Central memory CD4-positive, alpha-beta T cell (primary cell): ENCODE results near the gene PRIM2.
"Not testable (repeated sequence)": the region's sequence is repeated elsewhere in the genome, so short reads cannot be mapped to it uniquely, and the experiment has no call there.

Experiments used
- DNase-seq: peaks from one replicate; pipeline ENCODE4 v3.0.0; 2022

Gene PRIM2

DNA sequence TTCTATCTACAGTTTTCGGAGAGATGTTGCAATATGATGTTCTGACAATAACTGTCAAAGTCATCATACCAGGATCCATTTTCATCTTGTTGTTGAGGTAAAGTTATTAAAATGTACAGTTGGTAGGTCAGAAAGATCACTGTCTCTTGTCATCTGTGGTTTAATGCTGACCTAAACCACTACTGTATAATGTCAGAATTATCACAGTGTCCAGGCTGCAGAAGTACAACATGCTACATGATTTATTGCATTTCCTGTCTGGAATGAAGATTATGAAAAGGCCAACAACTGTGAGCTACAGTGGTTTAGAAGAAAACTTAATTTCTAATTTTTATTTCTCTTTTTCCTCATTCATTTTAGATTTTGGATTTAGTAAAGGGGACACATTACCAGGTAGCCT is 314.3 kb downstream of the PRIM2 start:
- not testable (repeated sequence) for DNase-seq

DNA sequence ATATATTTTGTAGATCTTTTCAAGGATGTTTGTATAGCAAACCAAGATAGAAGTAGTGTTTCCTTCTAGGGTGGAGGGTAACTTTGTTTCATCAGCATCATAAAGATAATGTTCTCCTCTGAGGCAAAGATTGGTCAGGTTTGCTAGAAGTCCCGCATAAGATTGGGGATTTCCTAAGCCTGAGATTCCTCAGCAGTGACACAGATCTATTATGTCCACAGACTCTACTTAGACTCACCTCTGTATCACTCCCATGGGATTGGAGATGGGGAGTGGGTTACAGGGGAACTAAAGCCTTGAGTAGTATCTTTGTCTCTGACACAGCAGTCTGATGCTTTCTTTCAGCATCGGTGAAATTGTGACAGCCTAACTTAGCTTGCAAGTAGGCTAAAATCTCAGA is 341.1 kb downstream of the PRIM2 start:
- not testable (repeated sequence) for DNase-seq

DNA sequence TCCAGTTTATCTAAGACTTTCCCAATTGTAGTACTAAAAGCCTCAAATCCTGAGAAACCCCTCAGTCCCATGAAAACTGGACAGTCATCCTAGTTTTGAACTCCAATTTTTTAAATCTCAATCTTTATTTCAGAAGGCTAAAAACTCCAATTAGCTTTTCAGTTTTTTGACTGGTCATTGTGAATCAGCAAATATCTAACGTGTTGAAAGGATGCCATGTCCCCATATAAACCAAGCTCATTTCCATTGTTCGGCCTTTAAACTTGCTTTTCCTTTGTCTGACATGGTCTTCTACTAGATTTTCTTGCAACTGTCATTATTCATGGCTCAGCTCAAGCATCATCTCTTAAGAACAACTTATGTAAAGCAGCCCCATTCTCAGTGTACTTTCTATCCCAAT is 342.4 kb downstream of the PRIM2 start:
- not testable (repeated sequence) for DNase-seq

GRCh38 chr6:57660940-57661339 is 343.5 kb downstream of the PRIM2 start:
- DNase-seq = not testable (repeated sequence)

GRCh38 chr6:57668108-57668507 is 350.7 kb downstream of the PRIM2 start:
- not testable (repeated sequence) for DNase-seq

DNA sequence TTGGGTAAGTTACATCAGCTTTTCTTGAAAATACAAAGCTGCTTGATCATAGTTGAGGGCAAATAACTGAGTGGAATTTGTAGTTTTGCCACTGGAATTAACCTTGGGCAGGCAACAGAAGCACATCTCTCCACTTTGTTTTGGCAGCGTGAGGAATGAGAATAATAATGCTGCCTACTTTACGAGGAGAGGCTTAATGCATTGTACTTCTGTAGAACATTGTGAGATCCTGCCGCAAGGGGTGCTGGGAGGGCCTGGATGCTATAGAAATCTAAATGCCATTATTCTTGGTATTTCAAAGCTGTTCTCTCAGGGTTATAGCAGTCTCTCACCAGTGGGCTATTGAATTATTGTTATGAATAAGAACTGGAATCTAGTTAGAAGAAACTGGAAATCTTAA is 353.8 kb downstream of the PRIM2 start:
- not testable (repeated sequence) for DNase-seq

DNA sequence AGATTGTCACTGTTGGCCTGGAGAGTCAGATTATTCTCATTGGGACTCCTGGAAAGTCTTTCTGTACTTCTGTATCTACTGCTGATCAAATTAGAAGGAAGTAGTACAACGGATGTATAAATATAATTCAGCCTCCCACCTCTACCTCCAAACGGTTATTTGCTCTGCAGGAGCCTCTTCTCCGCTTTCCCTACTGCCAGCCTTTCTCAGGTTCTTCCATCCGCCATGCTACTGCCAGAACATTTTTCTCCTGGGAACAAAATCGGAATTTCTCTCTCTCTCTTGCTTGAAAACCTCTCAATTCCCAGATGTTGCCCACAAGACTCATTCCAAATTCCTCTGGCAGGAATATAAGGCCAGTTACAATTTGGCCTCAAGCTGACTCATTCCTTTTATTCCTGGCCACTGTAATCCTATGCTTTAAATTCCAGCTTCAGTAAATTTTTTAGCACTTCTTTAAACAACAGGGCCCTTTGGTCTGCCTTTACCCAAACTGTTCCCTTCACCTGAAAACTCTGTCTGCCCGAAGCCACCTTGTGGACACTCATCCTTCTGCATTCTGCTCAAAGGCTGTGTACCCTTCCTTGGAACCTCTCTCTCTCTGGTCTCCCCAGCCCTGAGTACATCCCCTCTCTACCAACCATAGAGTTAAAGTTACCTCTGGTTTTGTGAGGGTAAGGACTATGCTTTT is 354.7 kb downstream of the PRIM2 start:
- not testable (repeated sequence) for DNase-seq

GRCh38 chr6:57673281-57673680 is 355.9 kb downstream of the PRIM2 start:
- DNase-seq = not testable (repeated sequence)

- DNase-seq = not testable (repeated sequence)
These were observed 358.0 kb downstream of the PRIM2 start for GRCh38 chr6:57675386-57675785.

DNA sequence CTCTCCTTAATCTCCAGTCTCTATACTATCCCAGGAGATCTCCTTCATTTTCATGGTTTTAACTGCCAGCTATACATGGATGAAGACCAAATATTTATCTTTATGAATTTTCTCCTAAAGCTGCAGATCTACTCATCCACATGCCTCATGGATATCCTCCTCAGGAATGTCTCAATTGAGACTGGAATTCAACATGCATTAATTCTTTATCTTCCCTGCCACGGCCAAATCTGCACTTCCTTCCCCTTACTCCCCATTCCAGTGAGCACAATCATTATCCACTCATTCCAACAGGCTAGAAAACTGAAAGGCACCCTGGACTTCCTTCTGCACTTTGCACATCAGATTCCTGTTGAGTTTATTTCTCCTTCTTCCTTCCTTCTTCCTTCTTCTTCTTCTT is 379.0 kb downstream of the PRIM2 start:
- not testable (repeated sequence) for DNase-seq
